SK-N-MC (cell line): ENCODE data around the gene QKI.

Experiments used
- EZH2 ChIP-seq: fragments of 200-600 bp; sonication (generic); IDR thresholded peaks from one replicate; pipeline ENCODE4 v1.6.1; 2017; ENCODE audit warnings: antibody characterized with exemption
- FOXP2 ChIP-seq: optimal IDR thresholded peaks from 2 replicates; pipeline ENCODE3; 2011; ENCODE audit warnings: mild to moderate bottlenecking, moderate library complexity; ENCODE audit not compliant: insufficient read depth; ENCODE audit errors: extremely low read length, control extremely low read depth
- POLR2AphosphoS5 ChIP-seq: IDR thresholded peaks from 2 replicates; pipeline ENCODE4 v1.6.1; 2012; ENCODE audit warnings: mild to moderate bottlenecking, low read depth, low read length, borderline replicate concordance

GRCh38 chr6:163419413-163420288 lies 5.1 kb downstream of the QKI start:
- TF ChIP-seq POLR2AphosphoS5 (no peak), EZH2 (no peak), FOXP2 (no peak)
